ENCODE measurements around the gene LATS1.
"Not testable (repeated sequence)": the region's sequence is repeated elsewhere in the genome, so short reads cannot be mapped to it uniquely, and the experiment has no call there.

The LATS1 gene

GRCh38 chr6:149717588-149718458 is at the start of gene LATS1:
TSS of gene LATS1 (minus strand) at chr6:149718101. CDS start at chr6:149702126, 15,975 bp downstream.
- peak; percentile 70 for DNase-seq

- no peak for DNase-seq
These were observed 48.4 kb upstream of the LATS1 start for GRCh38 chr6:149766156-149766769.

- no peak for DNase-seq
These were observed 46.0 kb upstream of the LATS1 start for GRCh38 chr6:149763866-149764265.

- no peak for DNase-seq
These were observed 43.5 kb upstream of the LATS1 start for GRCh38 chr6:149761438-149761837.

- no peak for DNase-seq
These were observed 38.3 kb upstream of the LATS1 start for GRCh38 chr6:149756261-149756636.

- no peak for DNase-seq
These were observed 37.7 kb upstream of the LATS1 start for GRCh38 chr6:149755300-149756260.

- no peak for DNase-seq
These were observed 36.6 kb upstream of the LATS1 start for GRCh38 chr6:149754548-149754947.

GRCh38 chr6:149753374-149753637 is 35.4 kb upstream of the LATS1 start:
- DNase-seq, result not testable (repeated sequence)

GRCh38 chr6:149752600-149753373 is 34.9 kb upstream of the LATS1 start:
- DNase-seq, result no peak

GRCh38 chr6:149751920-149752319 is 34.0 kb upstream of the LATS1 start:
- DNase-seq, result not testable (repeated sequence)

GRCh38 chr6:149751239-149751638 is 33.3 kb upstream of the LATS1 start:
- DNase-seq, result no peak

GRCh38 chr6:149750136-149750609 is 32.3 kb upstream of the LATS1 start:
- DNase-seq, result peak; percentile 66

- peak; percentile 94 for DNase-seq
These were observed 31.8 kb upstream of the LATS1 start, which contains the start of gene PCMT1 for GRCh38 chr6:149749594-149750135. TSS of gene PCMT1 (plus strand) at chr6:149749741. CDS start at chr6:149749902, 161 bp downstream.

GRCh38 chr6:149749082-149749593 is 31.2 kb upstream of the LATS1 start:
- DNase-seq, result not testable (repeated sequence)

- DNase-seq, result peak; percentile 81
These were observed 28.4 kb upstream of the LATS1 start, which contains the start of gene NUP43 for GRCh38 chr6:149746147-149746946. TSS of gene NUP43 (minus strand) at chr6:149746529. CDS start at chr6:149746495, 34 bp downstream.

GRCh38 chr6:149745252-149745651 is 27.4 kb upstream of the LATS1 start:
- not testable (repeated sequence) for DNase-seq

GRCh38 chr6:149734915-149735314 is 17.0 kb upstream of the LATS1 start:
- DNase-seq, result no peak

- DNase-seq, result no peak
These were observed 15.3 kb upstream of the LATS1 start for GRCh38 chr6:149733089-149733720.

GRCh38 chr6:149729824-149730223 is 11.9 kb upstream of the LATS1 start:
- DNase-seq, result no peak

All from 8988T (cell line).